K562 (cell line): ENCODE data around the gene FAM83G. TPM values are rescaled to one million over a fixed set of nuclear protein-coding genes. Genes with fewer than 3 reads are reported as not detected.
A peak's percentile ranks its signal among the peaks of the same experiment; 100 is the strongest.

Experiments
- ATF7 ChIP-seq: fragments of 450-650 bp; IDR thresholded peaks from 2 replicates; pipeline ENCODE4 v1.7.1; 2014; ENCODE audit warnings: mild to moderate bottlenecking, moderate library complexity
- BHLHE40 ChIP-seq: IDR thresholded peaks from 2 replicates; pipeline ENCODE4 v1.6.1; 2011; ENCODE audit warnings: low read length, improper control_type of control experiment
- CTBP1 ChIP-seq: fragments of 450-650 bp; IDR thresholded peaks from 2 replicates; pipeline ENCODE4 v1.6.1; 2016; ENCODE audit warnings: borderline replicate concordance
- DPF2 ChIP-seq: fragments of 450-650 bp; IDR thresholded peaks from 2 replicates; pipeline ENCODE4 v1.6.1; 2016
- FOXA3 ChIP-seq, 2 experiments: fragments of 450-650 bp in 1 of 2; sonication (generic) in 1 of 2; formaldehyde crosslinking; IDR thresholded peaks in 1 of 2; conservative IDR thresholded peaks in 1 of 2; 2 replicates each; pipeline versions ENCODE4 v1.4.0 to v1.8.0; 2020 to 2022; ENCODE audit warnings: mild to moderate bottlenecking in 2 of 2, missing genetic modification reagents in 1 of 2
- FOXO4 ChIP-seq: fragments of 450-650 bp; formaldehyde crosslinking; IDR thresholded peaks from 2 replicates; pipeline ENCODE4 v1.4.0; 2020; ENCODE audit warnings: mild to moderate bottlenecking, moderate library complexity
- FOXP4 ChIP-seq: sonication (generic); formaldehyde crosslinking; IDR thresholded peaks from 2 replicates; pipeline ENCODE4 v1.8.0; 2022; ENCODE audit warnings: mild to moderate bottlenecking, missing genetic modification reagents, borderline replicate concordance
- GABPA ChIP-seq: fragments of 200-800 bp; sonication (Bioruptor generic); conservative IDR thresholded peaks from 2 replicates; pipeline ENCODE4 v1.6.1; 2016; ENCODE audit warnings: low read depth, missing genetic modification characterization, missing compliant biosample characterization
- MITF ChIP-seq: IDR thresholded peaks from 2 replicates; pipeline ENCODE4 v1.6.1; 2014; ENCODE audit warnings: antibody characterized with exemption
- USF1 ChIP-seq: sonication (generic); formaldehyde crosslinking; IDR thresholded peaks from 2 replicates; pipeline ENCODE4 v1.9.0; 2022; ENCODE audit warnings: mild to moderate bottlenecking, missing genetic modification reagents
- ZNF282 ChIP-seq: sonication (generic); formaldehyde crosslinking; IDR thresholded peaks from 2 replicates; pipeline ENCODE4 v1.8.1; 2023; ENCODE audit warnings: missing genetic modification reagents
- ZNF57 ChIP-seq: fragments of 450-650 bp; formaldehyde crosslinking; IDR thresholded peaks from 2 replicates; pipeline ENCODE4 v1.4.0; 2020; ENCODE audit warnings: mild to moderate bottlenecking, moderate library complexity
- ZNF592 ChIP-seq: fragments of 450-650 bp; IDR thresholded peaks from 2 replicates; pipeline ENCODE4 v1.6.1; 2017; ENCODE audit warnings: antibody characterized with exemption, mild to moderate bottlenecking
- ZNF639 ChIP-seq, 2 experiments: fragments of 200-800 bp in 1 of 2; sonication (Bioruptor generic) in 1 of 2; sonication (generic) in 1 of 2; formaldehyde crosslinking in 1 of 2; IDR thresholded peaks in 1 of 2; conservative IDR thresholded peaks in 1 of 2; 2 replicates each; pipeline versions ENCODE4 v1.5.0 to v1.6.1; 2016 to 2020; ENCODE audit warnings: missing compliant biosample characterization in 1 of 2, missing genetic modification characterization in 1 of 2, missing genetic modification reagents in 1 of 2
- polyA plus RNA-seq, 8 experiments: library from polyadenylated mRNA; depleted of rRNA in 4 of 8; stranded (reverse) in 5 of 8; unstranded in 3 of 8; fragments of >200 nt; fragmentation: Nextera tagmentation in 2 of 8; fragmentation: Illumina TruSeq in 1 of 8; extraction: Ambion mirVana in 2 of 8; extraction: Trizol in 1 of 8; gene quantifications; 2 replicates each; pipeline versions ENCODE4 v1.2.1 to v1.2.3, GENCODE V29; 2011 to 2014; ENCODE audit warnings: inconsistent platforms in 1 of 8, missing spikeins in 1 of 8
- total RNA-seq, 7 experiments: library from RNA; depleted of rRNA in 6 of 7; stranded (reverse); fragments of >200 nt in 6 of 7; fragmentation: Illumina TruSeq in 2 of 7; extraction: Trizol in 2 of 7; gene quantifications; 2 replicates each; pipeline versions ENCODE4 v1.2.1 to v1.2.3, GENCODE V29; 2011 to 2021; ENCODE audit warnings: low replicate concordance in 1 of 7

FAM83G gene
- total and polyA plus RNA-seq, 9 of the 15 experiments (the other 6 are each of a cell fraction or from before 2014, with no cell fraction given) = 0.04 to 10.3 (median 4.5) TPM; not detected in 1

GRCh38 chr17:19004421-19005136, at the start of gene FAM83G (continued):
- TF ChIP-seq FOXP4 = no peak
- TF ChIP-seq MITF = 0 out of 2 replicates have a peak, but pooled peaks have one; percentile 37
- peak; percentile 14; the same call in 1 of the 2 replicates for TF ChIP-seq CTBP1
- peak; percentile 79 for TF ChIP-seq GABPA
- no peak for TF ChIP-seq ZNF57 (CRISPR knock-in tag)
- TF ChIP-seq FOXA3 (CRISPR knock-in tag; conservative IDR thresholded peaks at IDR 0.05 in 1 of 2, IDR thresholded peaks at IDR 0.05 in 1 of 2) = no peak
- TF ChIP-seq ATF7 = 0 out of 2 replicates have a peak, but pooled peaks have one; percentile 29
- peak; percentile 89 for TF ChIP-seq USF1 (CRISPR knock-in tag)
- TF ChIP-seq DPF2 = peak; percentile 44; the same call in 1 of the 2 replicates
- no peak for TF ChIP-seq FOXO4 (CRISPR knock-in tag)
- TF ChIP-seq ZNF592 = 0 out of 2 replicates have a peak, but pooled peaks have one; percentile 35
- TF ChIP-seq BHLHE40 = peak; percentile 95
- TF ChIP-seq ZNF639 (CRISPR knock-in tag; conservative IDR thresholded peaks at IDR 0.05 in 1 of 2, IDR thresholded peaks at IDR 0.05 in 1 of 2) = peak in 1 of 2 experiments; percentile 79; a peak in 2 of 4 replicates
- TF ChIP-seq ZNF282 (CRISPR knock-in tag) = no peak
